Naive B cell (primary cell): ENCODE results near the gene DHRS7B. TPM values are rescaled to one million over a fixed set of nuclear protein-coding genes. Genes with fewer than 3 reads are reported as not detected.
A peak's percentile ranks its signal among the peaks of the same experiment; 100 is the strongest.

ENCODE experiments used
- ATAC-seq, 2 donors: fragments of 150-1000 bp; cut with Tn5 transposase; 2 replicates each; pipeline ENCODE4 v1.10.0; 2021; ENCODE audit warnings: low read depth in 2 of 2, mild to moderate bottlenecking in 2 of 2, moderate library complexity in 2 of 2
- DNase-seq: peaks from one replicate; pipeline ENCODE4 v3.0.0; 2022
- H3K27ac Mint-ChIP-seq, 6 donors: one replicate each; pipeline ENCODE4 v1.8.0; 2020 to 2022; ENCODE audit warnings: mild to moderate bottlenecking in 6 of 6, mixed read lengths in 6 of 6, moderate library complexity in 5 of 6, inconsistent platforms in 2 of 6
- H3K27me3 Mint-ChIP-seq, 3 donors: one replicate each; pipeline ENCODE4 v1.8.0; 2021 to 2022; ENCODE audit warnings: mixed read lengths in 3 of 3, mild to moderate bottlenecking in 1 of 3
- H3K36me3 Mint-ChIP-seq, 2 donors: one replicate each; pipeline ENCODE4 v1.8.0; 2020 to 2022; ENCODE audit warnings: mixed read lengths in 2 of 2, inconsistent platforms in 1 of 2, mild to moderate bottlenecking in 1 of 2
- H3K4me1 Mint-ChIP-seq, 3 donors: one replicate each; pipeline ENCODE4 v1.8.0; 2020 to 2022; ENCODE audit warnings: mixed read lengths in 3 of 3, inconsistent platforms in 1 of 3, mild to moderate bottlenecking in 1 of 3, moderate library complexity in 1 of 3
- H3K4me3 Mint-ChIP-seq, 8 donors: one replicate each; pipeline ENCODE4 v1.8.0; 2020 to 2022; ENCODE audit warnings: mild to moderate bottlenecking in 8 of 8, mixed read lengths in 8 of 8, moderate library complexity in 8 of 8, inconsistent platforms in 2 of 8
- H3K9me3 Mint-ChIP-seq, 7 donors: one replicate each; pipeline ENCODE4 v1.8.0; 2020 to 2022; ENCODE audit warnings: mixed read lengths in 7 of 7, mild to moderate bottlenecking in 5 of 7, inconsistent platforms in 2 of 7, moderate library complexity in 1 of 7
- polyA plus RNA-seq, 6 donors: library from polyadenylated mRNA; unstranded; fragments of 300-500 nt; fragmentation: Illumina TruSeq; gene quantifications; one replicate each; pipeline ENCODE4 v1.2.3, GENCODE V29; 2021; ENCODE audit warnings: low read depth in 6 of 6

DHRS7B gene
- polyA plus RNA-seq, 6 donors from 2014 or later = 3.9 to 11.7 (median 8.7) TPM

GRCh38 chr17:21198411-21198810 is 71.6 kb downstream of the DHRS7B start:
- no peaks in the 10 kb centered on the region for H3K27me3 Mint-ChIP-seq
- DNase-seq (no peak), ATAC-seq (no peak)
- peaks cover 8 to 16% of the 10 kb centered on the region in 2 donors for H3K36me3 Mint-ChIP-seq
- H3K9me3 Mint-ChIP-seq = no peaks in the 10 kb centered on the region
- peaks cover 19 to 37% (median 29%) of the 10 kb centered on the region in 3 donors for H3K4me1 Mint-ChIP-seq
- H3K4me3 Mint-ChIP-seq = no peak overlapping the region
- H3K27ac Mint-ChIP-seq = peak overlapping the region in 2 of 6 donors; percentile 9 to 22

GRCh38 chr17:21199311-21199710 is 72.5 kb downstream of the DHRS7B start:
- Mint-ChIP-seq H3K36me3 (peaks cover 8 to 13% of the 10 kb centered on the region in 2 donors), H3K4me1 (peaks cover 23 to 40% (median 29%) of the 10 kb centered on the region in 3 donors), H3K27ac (no peak overlapping the region), H3K4me3 (no peak overlapping the region), H3K9me3 (no peaks in the 10 kb centered on the region), H3K27me3 (no peaks in the 10 kb centered on the region)
- ATAC-seq = no peak
- DNase-seq = no peak

GRCh38 chr17:21199856-21200255 is 73.1 kb downstream of the DHRS7B start:
- no peak for DNase-seq
- Mint-ChIP-seq H3K36me3 (peaks cover 8 to 9% of the 10 kb centered on the region in 2 donors), H3K9me3 (no peaks in the 10 kb centered on the region), H3K4me1 (peaks cover 27 to 42% (median 34%) of the 10 kb centered on the region in 3 donors), H3K27ac (peak overlapping the region in 1 of 6 donors; percentile 76), H3K27me3 (no peaks in the 10 kb centered on the region), H3K4me3 (peak overlapping the region in 1 of 8 donors; percentile 70)
- ATAC-seq = peak in 1 of 2 donors; percentile 50

GRCh38 chr17:21200590-21201297 is 74.0 kb downstream of the DHRS7B start:
- Mint-ChIP-seq H3K9me3 (no peaks in the 10 kb centered on the region), H3K36me3 (peaks cover 8 to 9% of the 10 kb centered on the region in 2 donors), H3K4me1 (peaks cover 32 to 45% (median 43%) of the 10 kb centered on the region in 3 donors), H3K4me3 (no peak overlapping the region), H3K27me3 (no peaks in the 10 kb centered on the region), H3K27ac (peak overlapping the region in 2 of 6 donors; percentile 4 to 61)
- ATAC-seq (no peak), DNase-seq (no peak)

GRCh38 chr17:21201298-21201595 is 74.5 kb downstream of the DHRS7B start:
- Mint-ChIP-seq H3K27ac (peak overlapping the region in 3 of 6 donors; percentile 4 to 61 (median 29)), H3K27me3 (no peaks in the 10 kb centered on the region), H3K36me3 (peaks cover 8 to 9% of the 10 kb centered on the region in 2 donors), H3K9me3 (no peaks in the 10 kb centered on the region), H3K4me1 (peaks cover 36 to 43% (median 43%) of the 10 kb centered on the region in 3 donors), H3K4me3 (no peak overlapping the region)
- no peak for ATAC-seq
- DNase-seq = no peak

- DNase-seq = no peak
- Mint-ChIP-seq H3K27me3 (no peaks in the 10 kb centered on the region), H3K27ac (no peak overlapping the region), H3K9me3 (no peaks in the 10 kb centered on the region), H3K4me1 (peaks cover 36 to 43% (median 42%) of the 10 kb centered on the region in 3 donors), H3K4me3 (no peak overlapping the region), H3K36me3 (peaks cover 8 to 9% of the 10 kb centered on the region in 2 donors)
- no peak for ATAC-seq
Observed at GRCh38 chr17:21201874-21202273, 75.1 kb downstream of the DHRS7B start.

GRCh38 chr17:21202512-21202911 is 75.7 kb downstream of the DHRS7B start:
- Mint-ChIP-seq H3K36me3 (peaks cover 8 to 9% of the 10 kb centered on the region in 2 donors), H3K27ac (no peak overlapping the region), H3K9me3 (no peaks in the 10 kb centered on the region), H3K4me3 (no peak overlapping the region), H3K27me3 (no peaks in the 10 kb centered on the region), H3K4me1 (peaks cover 36 to 43% (median 39%) of the 10 kb centered on the region in 3 donors)
- ATAC-seq (no peak), DNase-seq (no peak)

- no peak for ATAC-seq
- no peak overlapping the region for H3K4me3 Mint-ChIP-seq
Observed at GRCh38 chr17:21204935-21205334, 78.2 kb downstream of the DHRS7B start.

GRCh38 chr17:21208352-21208751 is 81.6 kb downstream of the DHRS7B start:
- Mint-ChIP-seq H3K36me3 (no peaks in the 10 kb centered on the region), H3K27ac (peak overlapping the region in 1 of 6 donors; percentile 30)

More at GRCh38 chr17:21204935-21205334, 78.2 kb downstream of the DHRS7B start:
- no peaks in the 10 kb centered on the region for H3K9me3 Mint-ChIP-seq
- H3K4me1 Mint-ChIP-seq = peaks cover 29 to 40% (median 36%) of the 10 kb centered on the region in 3 donors
- no peaks in the 10 kb centered on the region for H3K36me3 Mint-ChIP-seq
- H3K27ac Mint-ChIP-seq = peak overlapping the region in 1 of 6 donors; percentile 47
- no peak for DNase-seq
- H3K27me3 Mint-ChIP-seq = no peaks in the 10 kb centered on the region

GRCh38 chr17:21209511-21210175 is 82.9 kb downstream of the DHRS7B start:
- ATAC-seq (no peak), DNase-seq (no peak)
- H3K36me3 Mint-ChIP-seq = no peaks in the 10 kb centered on the region
- H3K4me1 Mint-ChIP-seq = peaks cover 38 to 47% (median 44%) of the 10 kb centered on the region in 3 donors
- H3K27ac Mint-ChIP-seq = peak overlapping the region in 1 of 6 donors; percentile 50
- no peaks in the 10 kb centered on the region for H3K9me3 Mint-ChIP-seq
- H3K4me3 Mint-ChIP-seq = peak overlapping the region in 1 of 8 donors; percentile 94
- H3K27me3 Mint-ChIP-seq = no peaks in the 10 kb centered on the region

More at GRCh38 chr17:21208352-21208751, 81.6 kb downstream of the DHRS7B start:
- DNase-seq (no peak), ATAC-seq (no peak)
- no peaks in the 10 kb centered on the region for H3K9me3 Mint-ChIP-seq
- peaks cover 41 to 54% (median 44%) of the 10 kb centered on the region in 3 donors for H3K4me1 Mint-ChIP-seq
- no peaks in the 10 kb centered on the region for H3K27me3 Mint-ChIP-seq
- no peak overlapping the region for H3K4me3 Mint-ChIP-seq

GRCh38 chr17:21210411-21211076 is 83.8 kb downstream of the DHRS7B start:
- no peaks in the 10 kb centered on the region for H3K27me3 Mint-ChIP-seq
- H3K4me3 Mint-ChIP-seq = peak overlapping the region in 1 of 8 donors; percentile 94
- ATAC-seq (no peak), DNase-seq (no peak)
- peaks cover 40 to 51% (median 44%) of the 10 kb centered on the region in 3 donors for H3K4me1 Mint-ChIP-seq
- H3K36me3 Mint-ChIP-seq = no peaks in the 10 kb centered on the region
- no peaks in the 10 kb centered on the region for H3K9me3 Mint-ChIP-seq
- H3K27ac Mint-ChIP-seq = peak overlapping the region in 2 of 6 donors; percentile 86 to 89

GRCh38 chr17:21211825-21212479 is 85.2 kb downstream of the DHRS7B start:
- DNase-seq (no peak), ATAC-seq (no peak)
- H3K9me3 Mint-ChIP-seq = no peaks in the 10 kb centered on the region
- H3K27me3 Mint-ChIP-seq = no peaks in the 10 kb centered on the region
- H3K27ac Mint-ChIP-seq = peak overlapping the region in 4 of 6 donors; percentile 22 to 84 (median 50)
- no peaks in the 10 kb centered on the region for H3K36me3 Mint-ChIP-seq
- H3K4me3 Mint-ChIP-seq = peak overlapping the region in 7 of 8 donors; percentile 17 to 95 (median 92)
- peaks cover 34 to 60% (median 47%) of the 10 kb centered on the region in 3 donors for H3K4me1 Mint-ChIP-seq
